ENCODE measurements around the gene SEMA7A. TPM values are rescaled to one million over a fixed set of nuclear protein-coding genes. Genes with fewer than 3 reads are reported as not detected.

The SEMA7A gene
- total RNA-seq, 1 experiment from 2014 or later = 0.45 TPM

- TF ChIP-seq, protein P1, sequence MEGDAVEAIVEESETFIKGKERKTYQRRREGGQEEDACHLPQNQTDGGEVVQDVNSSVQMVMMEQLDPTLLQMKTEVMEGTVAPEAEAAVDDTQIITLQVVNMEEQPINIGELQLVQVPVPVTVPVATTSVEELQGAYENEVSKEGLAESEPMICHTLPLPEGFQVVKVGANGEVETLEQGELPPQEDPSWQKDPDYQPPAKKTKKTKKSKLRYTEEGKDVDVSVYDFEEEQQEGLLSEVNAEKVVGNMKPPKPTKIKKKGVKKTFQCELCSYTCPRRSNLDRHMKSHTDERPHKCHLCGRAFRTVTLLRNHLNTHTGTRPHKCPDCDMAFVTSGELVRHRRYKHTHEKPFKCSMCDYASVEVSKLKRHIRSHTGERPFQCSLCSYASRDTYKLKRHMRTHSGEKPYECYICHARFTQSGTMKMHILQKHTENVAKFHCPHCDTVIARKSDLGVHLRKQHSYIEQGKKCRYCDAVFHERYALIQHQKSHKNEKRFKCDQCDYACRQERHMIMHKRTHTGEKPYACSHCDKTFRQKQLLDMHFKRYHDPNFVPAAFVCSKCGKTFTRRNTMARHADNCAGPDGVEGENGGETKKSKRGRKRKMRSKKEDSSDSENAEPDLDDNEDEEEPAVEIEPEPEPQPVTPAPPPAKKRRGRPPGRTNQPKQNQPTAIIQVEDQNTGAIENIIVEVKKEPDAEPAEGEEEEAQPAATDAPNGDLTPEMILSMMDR (conservative IDR thresholded peaks at IDR 0.05; ENCODE audit: low read depth, low read length) = no peak
- TF ChIP-seq EZH2 (IDR thresholded peaks at IDR 0.05; ENCODE audit: borderline replicate concordance, low read depth, low read length, poor library complexity, severe bottlenecking) = no peak
- Histone ChIP-seq H3K27me3 (replicated peaks; ENCODE audit: insufficient read depth, low read depth, low read length, poor library complexity) (peaks cover 52% of the 10 kb centered on the region), H3K27ac (ENCODE audit: low read depth, low read length, poor library complexity, severe bottlenecking) (no peak within 1 kb of the TSS), H3K36me3 (ENCODE audit: insufficient read depth, low read length, poor library complexity, severe bottlenecking) (no peaks in the 10 kb centered on the region), H3K4me3 (ENCODE audit: low read depth, low read length, poor library complexity, severe bottlenecking) (no peak within 1 kb of the TSS), H3K9me3 (ENCODE audit: low read depth, low read length, poor library complexity, severe bottlenecking) (no peaks in the 10 kb centered on the region), H3K4me1 (ENCODE audit: insufficient read depth, low read length, poor library complexity, severe bottlenecking) (no peaks in the 10 kb centered on the region)
- POLR2A ChIA-PET (ENCODE audit: low non-redundant PET) = no interaction called here
- CTCF ChIA-PET = no interaction called here
- BruUV-seq (replicated peaks) = no TSS peak
- DNase-seq (ENCODE audit: low spot score) = no peak
- intact Hi-C loops (cut with micrococcal nuclease; ENCODE audit: unreplicated experiment) = no loop called here
Observed at GRCh38 chr15:74367296-74367854, 66.4 kb downstream of the SEMA7A start, which contains the start of gene CYP11A1. Gene CYP11A1, minus strand, starts transcription at chr15:74367646. Its CDS starts 61 bp downstream, at chr15:74367585.

DNA sequence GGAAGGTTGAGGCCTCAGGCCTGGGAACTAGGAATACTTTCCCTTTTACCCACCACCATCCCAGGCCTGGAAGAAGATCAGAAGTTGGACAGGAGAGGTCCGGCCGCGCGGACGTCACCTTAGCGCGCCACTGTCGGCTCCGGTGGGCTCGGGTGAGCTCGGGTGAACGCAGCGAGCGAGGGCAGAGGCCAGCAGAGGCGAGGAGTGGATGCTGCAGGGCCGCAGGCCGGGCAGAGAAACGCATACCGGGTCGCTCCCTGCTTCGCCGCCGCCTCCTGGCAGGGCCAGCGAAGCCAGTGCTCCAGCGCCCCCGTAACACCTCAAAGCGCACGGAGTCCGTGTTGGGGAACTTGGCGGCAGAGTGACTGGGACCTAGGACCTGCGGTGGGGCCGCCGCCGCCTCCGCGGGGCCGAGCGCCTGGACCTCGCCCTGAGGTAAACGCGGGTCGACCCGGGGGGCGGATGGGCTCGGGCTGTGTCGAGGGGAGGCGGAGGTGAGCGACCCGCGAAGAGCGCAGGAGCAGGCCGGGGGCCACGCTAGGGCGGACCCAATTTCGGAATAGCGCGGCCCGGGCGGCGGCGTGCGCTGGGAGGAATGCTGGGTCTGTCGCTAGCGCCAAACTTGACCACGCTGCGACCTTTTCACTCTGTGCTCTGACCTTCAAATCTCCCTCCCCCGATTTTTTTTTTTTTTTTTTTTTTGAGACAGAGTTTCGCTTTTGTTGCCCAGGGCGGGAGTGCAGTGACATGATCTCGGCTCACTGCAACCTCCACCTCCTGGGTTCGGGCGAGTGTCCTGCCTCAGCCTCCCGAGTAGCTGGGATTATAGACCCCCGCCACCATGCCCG lies 67.9 kb downstream of the SEMA7A start:
- Histone ChIP-seq H3K9me3 (ENCODE audit: low read depth, low read length, poor library complexity, severe bottlenecking) (no peaks in the 10 kb centered on the region), H3K4me3 (ENCODE audit: low read depth, low read length, poor library complexity, severe bottlenecking) (peak overlapping the region; percentile 23), H3K27me3 (replicated peaks; ENCODE audit: insufficient read depth, low read depth, low read length, poor library complexity) (peaks cover 36% of the 10 kb centered on the region), H3K36me3 (ENCODE audit: insufficient read depth, low read length, poor library complexity, severe bottlenecking) (no peaks in the 10 kb centered on the region), H3K27ac (ENCODE audit: low read depth, low read length, poor library complexity, severe bottlenecking) (no peak overlapping the region), H3K4me1 (ENCODE audit: insufficient read depth, low read length, poor library complexity, severe bottlenecking) (no peaks in the 10 kb centered on the region)
- DNase-seq (ENCODE audit: low spot score) = no peak
- no peak for TF ChIP-seq EZH2 (IDR thresholded peaks at IDR 0.05; ENCODE audit: borderline replicate concordance, low read depth, low read length, poor library complexity, severe bottlenecking)
- TF ChIP-seq, protein P1 (conservative IDR thresholded peaks at IDR 0.05; ENCODE audit: low read depth, low read length) = no peak
- intact Hi-C loops (cut with micrococcal nuclease; ENCODE audit: unreplicated experiment) = no loop called here
- ChIA-PET POLR2A (ENCODE audit: low non-redundant PET) (no interaction called here), CTCF (no interaction called here)
- BruUV-seq (replicated peaks) = no TSS peak

DNA sequence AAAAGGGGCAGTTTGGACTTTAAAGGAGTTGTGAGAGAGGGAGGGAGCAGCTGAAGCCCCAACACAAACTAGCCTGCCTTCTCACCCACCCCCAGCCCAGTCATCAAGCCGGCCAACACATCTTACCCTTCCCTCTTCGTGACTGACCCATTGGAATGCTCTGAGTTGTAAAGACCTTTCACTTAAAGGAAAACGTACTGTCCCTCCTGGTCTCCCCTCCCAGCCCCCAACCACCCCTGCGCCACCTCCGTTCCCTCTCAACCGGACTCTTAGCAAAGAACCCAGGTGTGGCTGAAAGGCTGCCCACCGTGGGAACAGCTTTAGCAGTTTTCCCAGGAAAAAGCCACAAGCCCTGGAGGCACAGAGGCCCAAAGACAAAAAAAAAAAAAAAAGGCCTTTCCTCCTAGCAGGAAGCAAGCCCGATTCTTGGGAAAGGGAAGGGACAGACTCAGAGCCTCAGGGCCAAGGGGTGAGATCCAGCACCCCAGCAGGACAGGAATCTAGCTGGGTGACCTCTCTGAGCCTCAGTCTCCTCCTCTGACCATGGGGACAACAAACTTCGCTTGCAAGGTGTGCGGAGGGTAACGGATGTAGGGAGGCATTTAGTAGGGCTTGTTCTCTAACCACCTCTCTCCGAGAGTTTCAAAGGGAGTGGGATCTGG lies 68.7 kb downstream of the SEMA7A start:
- no peaks in the 10 kb centered on the region for H3K36me3 ChIP-seq (ENCODE audit: insufficient read depth, low read length, poor library complexity, severe bottlenecking)
- no peaks in the 10 kb centered on the region for H3K9me3 ChIP-seq (ENCODE audit: low read depth, low read length, poor library complexity, severe bottlenecking)
- TF ChIP-seq, protein P1 (conservative IDR thresholded peaks at IDR 0.05; ENCODE audit: low read depth, low read length) = no peak
- no peak for TF ChIP-seq EZH2 (IDR thresholded peaks at IDR 0.05; ENCODE audit: borderline replicate concordance, low read depth, low read length, poor library complexity, severe bottlenecking)
- peaks cover 29% of the 10 kb centered on the region for H3K27me3 ChIP-seq (replicated peaks; ENCODE audit: insufficient read depth, low read depth, low read length, poor library complexity)
- no peak overlapping the region for H3K4me3 ChIP-seq (ENCODE audit: low read depth, low read length, poor library complexity, severe bottlenecking)
- POLR2A ChIA-PET (ENCODE audit: low non-redundant PET) = no interaction called here
- intact Hi-C loops (cut with micrococcal nuclease; ENCODE audit: unreplicated experiment) = no loop called here
- no TSS peak for BruUV-seq (replicated peaks)
- CTCF ChIA-PET = interaction anchor here (0.6 kb wide), 1 partner anchor 124 kb away, joined by 7 read pairs; no protein-coding TSS in a partner anchor
- no peak overlapping the region for H3K27ac ChIP-seq (ENCODE audit: low read depth, low read length, poor library complexity, severe bottlenecking)
- no peak for DNase-seq (ENCODE audit: low spot score)
- H3K4me1 ChIP-seq (ENCODE audit: insufficient read depth, low read length, poor library complexity, severe bottlenecking) = no peaks in the 10 kb centered on the region

Data from A673 (cell line).